ENCODE results near the gene PHACTR1.

PHACTR1 gene

GRCh38 chr6:12875051-12875450, 158.5 kb downstream of the PHACTR1 start:
- in situ Hi-C loops (cut with HindIII; ENCODE audit: low sequenced_read_pairs): no loop called here
- no peak for TF ChIP-seq CTCF (IDR thresholded peaks at IDR 0.05; ENCODE audit: low read depth, low read length, missing control alignments)
- peak; percentile 38 for DNase-seq (ENCODE audit: low read depth)
- H3K4me3 ChIP-seq (ENCODE audit: low read depth, low read length): no peak overlapping the region

DNA sequence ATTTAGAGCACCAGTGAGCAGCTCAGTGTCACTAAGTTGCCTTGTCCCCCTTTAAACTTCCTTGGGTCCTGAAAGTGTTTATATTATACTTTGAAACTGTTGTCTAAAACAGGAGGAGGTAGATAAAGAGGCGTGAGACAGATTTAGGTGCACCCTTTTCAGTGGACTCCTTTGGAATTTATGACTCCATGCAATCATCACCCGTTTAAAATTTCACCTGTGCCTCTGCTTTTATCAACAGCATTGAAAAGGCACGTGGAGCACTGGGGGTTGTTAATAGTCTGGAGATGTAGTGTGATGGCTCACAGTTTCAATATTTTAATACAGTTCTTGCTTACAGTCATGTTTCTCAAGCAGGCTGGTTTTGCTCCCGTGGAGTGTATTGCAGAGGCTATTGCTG, 162.2 kb downstream of the PHACTR1 start:
- H3K4me3 ChIP-seq (ENCODE audit: low read depth, low read length): no peak overlapping the region
- no peak for TF ChIP-seq CTCF (IDR thresholded peaks at IDR 0.05; ENCODE audit: low read depth, low read length, missing control alignments)
- no peak for DNase-seq (ENCODE audit: low read depth)
- in situ Hi-C loops (cut with HindIII; ENCODE audit: low sequenced_read_pairs): no loop called here

DNA sequence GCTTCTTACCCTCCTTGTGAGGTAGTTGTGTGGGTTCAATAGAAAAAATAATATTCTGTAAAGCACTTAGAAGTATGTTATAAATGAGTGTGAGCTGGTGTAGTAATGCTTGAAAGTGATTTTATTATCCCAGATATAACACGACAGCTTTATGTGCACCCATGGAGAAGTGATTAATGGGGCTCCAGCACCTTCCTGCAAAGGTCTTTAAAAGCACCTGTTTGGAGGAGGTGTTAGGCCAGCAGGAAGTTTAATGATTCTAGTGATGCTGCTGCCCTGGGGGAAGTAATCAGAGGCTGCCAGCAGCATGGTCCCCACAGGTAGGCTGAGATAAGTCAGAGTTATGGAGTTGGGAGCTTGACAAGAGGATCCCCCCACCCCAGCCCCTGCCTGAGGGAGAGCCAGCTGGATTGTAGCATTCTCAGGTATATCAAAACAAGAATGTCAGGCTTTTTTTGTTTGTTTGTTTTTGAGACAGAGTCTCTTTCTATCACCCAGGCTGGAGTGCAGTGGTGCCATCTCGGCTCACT, 166.3 kb downstream of the PHACTR1 start:
- DNase-seq (ENCODE audit: low read depth): no peak
- no peak for TF ChIP-seq CTCF (IDR thresholded peaks at IDR 0.05; ENCODE audit: low read depth, low read length, missing control alignments)
- in situ Hi-C loops (cut with HindIII; ENCODE audit: low sequenced_read_pairs): no loop called here
- H3K4me3 ChIP-seq (ENCODE audit: low read depth, low read length): no peak overlapping the region

- no peak for DNase-seq (ENCODE audit: low read depth)
- in situ Hi-C loops (cut with HindIII; ENCODE audit: low sequenced_read_pairs): no loop called here
- no peak overlapping the region for H3K4me3 ChIP-seq (ENCODE audit: low read depth, low read length)
- no peak for TF ChIP-seq CTCF (IDR thresholded peaks at IDR 0.05; ENCODE audit: low read depth, low read length, missing control alignments)
Observed at GRCh38 chr6:12884983-12885382, 168.4 kb downstream of the PHACTR1 start.

DNA sequence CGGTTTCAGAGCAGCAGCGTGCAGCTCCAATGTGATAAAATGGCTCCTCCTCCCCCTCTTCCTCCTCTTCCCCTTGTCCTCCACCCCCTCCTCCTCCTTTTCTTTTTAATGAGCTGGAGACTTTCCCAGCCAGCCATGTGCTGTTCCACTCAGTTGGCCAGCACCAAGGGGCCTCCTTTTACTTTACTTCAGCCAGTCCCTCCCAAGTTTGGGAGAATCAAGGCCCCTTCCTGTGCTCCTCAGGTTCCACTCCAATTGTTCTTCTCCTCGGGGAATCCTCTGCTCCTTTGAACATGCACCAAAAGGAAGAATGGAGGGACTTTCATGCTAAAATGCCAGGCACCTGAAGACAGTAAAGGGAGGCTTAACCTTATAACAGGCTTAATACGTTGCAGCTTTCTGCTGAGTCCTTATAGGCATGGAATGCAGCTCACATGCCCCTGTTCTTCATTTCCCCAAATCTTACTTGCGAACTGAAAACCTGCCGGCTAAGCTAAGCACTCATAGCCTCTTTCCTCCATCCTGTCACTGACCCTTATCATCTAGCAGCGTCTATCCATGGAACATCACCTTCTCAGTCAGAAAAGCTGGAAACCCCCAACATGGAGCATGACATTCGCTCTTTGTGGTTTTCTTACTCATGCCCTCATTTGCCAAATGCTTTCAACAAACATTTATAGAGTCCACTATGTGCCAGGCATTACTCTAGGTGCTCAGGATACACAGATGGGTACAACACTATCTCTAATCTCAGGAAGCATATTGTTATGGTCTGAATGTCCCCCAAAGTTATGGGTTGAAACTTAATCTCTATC, 170.6 kb downstream of the PHACTR1 start:
- in situ Hi-C loops (cut with HindIII; ENCODE audit: low sequenced_read_pairs): no loop called here
- TF ChIP-seq CTCF (IDR thresholded peaks at IDR 0.05; ENCODE audit: low read depth, low read length, missing control alignments): no peak
- no peak overlapping the region for H3K4me3 ChIP-seq (ENCODE audit: low read depth, low read length)
- no peak for DNase-seq (ENCODE audit: low read depth)

DNA sequence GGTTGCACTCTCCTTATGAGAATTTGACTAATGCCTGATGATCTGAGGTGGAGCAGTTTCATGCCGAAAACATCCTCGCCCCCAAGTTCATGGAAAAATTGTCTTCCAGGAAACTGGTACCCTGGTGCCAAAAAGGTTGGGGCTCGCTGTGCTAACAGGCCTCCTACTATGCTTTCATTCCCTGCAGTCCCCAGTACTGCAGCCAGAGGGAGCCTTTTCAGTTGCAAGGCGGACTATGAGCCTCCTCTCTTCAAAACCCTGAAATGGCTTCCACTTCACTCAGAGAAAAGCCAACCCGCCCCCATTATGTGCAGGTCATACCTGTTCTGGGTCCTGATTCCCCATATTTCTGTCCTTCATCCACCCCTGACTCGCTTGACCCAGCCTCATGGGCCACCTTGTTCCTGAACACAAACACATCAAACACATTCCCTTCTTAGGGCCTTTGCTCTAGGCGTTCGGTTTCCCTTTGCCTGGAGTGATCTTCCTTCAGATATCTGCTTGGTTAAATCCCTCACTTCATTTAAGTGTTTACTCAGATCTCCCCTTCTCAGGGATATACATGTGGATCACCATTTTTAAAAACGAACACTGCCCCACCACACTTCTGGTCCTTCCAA, 173.7 kb downstream of the PHACTR1 start:
- no peak for DNase-seq (ENCODE audit: low read depth)
- TF ChIP-seq CTCF (IDR thresholded peaks at IDR 0.05; ENCODE audit: low read depth, low read length, missing control alignments): peak; percentile 44
- H3K4me3 ChIP-seq (ENCODE audit: low read depth, low read length): no peak overlapping the region
- in situ Hi-C loops (cut with HindIII; ENCODE audit: low sequenced_read_pairs): no loop called here
